Upper lobe of left lung (tissue), 6 donors: Measurements from ENCODE around the gene CD6. TPM values are rescaled to one million over a fixed set of nuclear protein-coding genes. Genes with fewer than 3 reads are reported as not detected.
"Not testable (repeated sequence)": the region's sequence is repeated elsewhere in the genome, so short reads cannot be mapped to it uniquely, and the experiment has no call there.

Source experiments
- ATAC-seq, 2 donors: fragments of 200-7000 bp; cut with Tn5 transposase; one replicate each; pipeline ENCODE4 v1.9.1; 2022; ENCODE audit warnings: mild to moderate bottlenecking in 2 of 2, moderate library complexity in 2 of 2; ENCODE audit not compliant: low FRiP score in 2 of 2
- DNase-seq, 2 donors: peaks; one replicate each; pipeline ENCODE4 v3.0.0-alpha.2; 2019 to 2020
- H3K27ac ChIP-seq, 4 donors: fragments of 200-600 bp; sonication (generic); one replicate each; pipeline ENCODE4 v1.5.1; 2016 to 2019
- H3K27me3 ChIP-seq, 4 donors: fragments of 200-600 bp; sonication (generic); one replicate each; pipeline ENCODE4 v1.5.1; 2017 to 2019
- H3K36me3 ChIP-seq, 4 donors: fragments of 200-600 bp; sonication (generic); one replicate each; pipeline ENCODE4 v1.5.1; 2016 to 2019
- H3K4me1 ChIP-seq, 4 donors: fragments of 200-600 bp; sonication (generic); one replicate each; pipeline ENCODE4 v1.5.1; 2018 to 2019
- H3K4me3 ChIP-seq, 4 donors: fragments of 200-600 bp; sonication (generic); one replicate each; pipeline ENCODE4 v1.5.1; 2017 to 2019; ENCODE audit warnings: mild to moderate bottlenecking in 2 of 4, moderate library complexity in 1 of 4
- H3K9me3 ChIP-seq, 4 donors: fragments of 200-600 bp; sonication (generic); one replicate each; pipeline ENCODE4 v1.5.1; 2018 to 2019
- CTCF ChIP-seq, 6 experiments: fragments of 450-650 bp in 4 of 6; fragments of 200-600 bp in 2 of 6; sonication (generic) in 2 of 6; IDR thresholded peaks; one replicate each; pipeline ENCODE4 v1.5.1; 2016 to 2019; ENCODE audit warnings: antibody characterized with exemption in 6 of 6
- EP300 ChIP-seq, 4 donors: sonication (generic); formaldehyde crosslinking; IDR thresholded peaks; one replicate each; pipeline ENCODE4 v1.5.1; 2017; ENCODE audit warnings: antibody characterized with exemption in 4 of 4, control low read depth in 2 of 4
- POLR2A ChIP-seq, 4 donors: fragments of 450-650 bp; IDR thresholded peaks; one replicate each; pipeline ENCODE4 v1.5.1; 2016 to 2017; ENCODE audit warnings: antibody characterized with exemption in 4 of 4, mild to moderate bottlenecking in 2 of 4
- POLR2AphosphoS5 ChIP-seq, 2 donors: sonication (generic); formaldehyde crosslinking; IDR thresholded peaks; one replicate each; pipeline ENCODE4 v1.5.1; 2017; ENCODE audit warnings: antibody characterized with exemption in 2 of 2
- WGBS, 2 donors: methylation state at CpG; one replicate each; pipeline ENCODE4 v1.1.5; 2017 to 2018; 5-methylcytosine and 5-hydroxymethylcytosine counted together
- total RNA-seq, 6 donors: library from RNA; depleted of rRNA in 4 of 6; stranded (reverse); fragments of >200 nt in 4 of 6; gene quantifications; one replicate each; pipeline versions ENCODE4 v1.1.0 to v1.2.1, GENCODE V29; 2016 to 2021
- donor health status: DM: no; HTN: no; CAD: no; lungs with moderate emphysema.
- donor health status: DM: no; HTN: yes; CAD: no; lungs with severe emphysema.

CD6 gene
- total RNA-seq, 6 donors from 2014 or later = 3.8 to 27.2 (median 5.3) TPM

- no peak for TF ChIP-seq EP300 (IDR thresholded peaks at IDR 0.05)
- no peak for TF ChIP-seq CTCF (IDR thresholded peaks at IDR 0.05)
- no peak for TF ChIP-seq POLR2AphosphoS5 (IDR thresholded peaks at IDR 0.05)
- TF ChIP-seq POLR2A (IDR thresholded peaks at IDR 0.05) = no peak
- Histone ChIP-seq H3K9me3 (peaks cover 0 to 4% (median 0%) of the 10 kb centered on the region in 4 donors), H3K4me3 (no peak overlapping the region), H3K27me3 (no peaks in the 10 kb centered on the region), H3K36me3 (no peaks in the 10 kb centered on the region), H3K27ac (no peak overlapping the region), H3K4me1 (peaks cover 0 to 7% (median 2%) of the 10 kb centered on the region in 4 donors)
- DNase-seq (no peak), ATAC-seq (no peak)
- 79 to 86% methylated on average over 2 to 5 of the region's 5 CpGs for WGBS, 2 donors
Observed at GRCh38 chr11:60970890-60971289, 590 bp upstream of the CD6 start.

- Histone ChIP-seq H3K4me3 (peak overlapping the region in 3 of 4 donors; percentile 23 to 36 (median 34)), H3K27me3 (no peaks in the 10 kb centered on the region), H3K4me1 (peaks cover 0 to 7% (median 2%) of the 10 kb centered on the region in 4 donors), H3K9me3 (peaks cover 0 to 4% (median 0%) of the 10 kb centered on the region in 4 donors), H3K27ac (peak overlapping the region in 2 of 4 donors; percentile 66 to 72), H3K36me3 (no peaks in the 10 kb centered on the region)
- WGBS, 2 donors = 77 to 85% methylated on average over 9 to 15 of the region's 15 CpGs
- TF ChIP-seq EP300 (IDR thresholded peaks at IDR 0.05) (no peak), CTCF (IDR thresholded peaks at IDR 0.05) (no peak), POLR2AphosphoS5 (IDR thresholded peaks at IDR 0.05) (no peak), POLR2A (IDR thresholded peaks at IDR 0.05) (no peak)
- ATAC-seq = no peak
- DNase-seq = no peak
Observed at GRCh38 chr11:60972182-60973030, 926 bp downstream of the CD6 start.

GRCh38 chr11:60973699-60974098 is 2.2 kb downstream of the CD6 start:
- H3K36me3 ChIP-seq = no peaks in the 10 kb centered on the region
- no peak overlapping the region for H3K4me3 ChIP-seq
- H3K9me3 ChIP-seq = no peaks in the 10 kb centered on the region
- peaks cover 0 to 7% (median 2%) of the 10 kb centered on the region in 4 donors for H3K4me1 ChIP-seq
- no peak for TF ChIP-seq CTCF (IDR thresholded peaks at IDR 0.05)
- no peak for TF ChIP-seq EP300 (IDR thresholded peaks at IDR 0.05)
- TF ChIP-seq POLR2A (IDR thresholded peaks at IDR 0.05) = no peak
- no peak for TF ChIP-seq POLR2AphosphoS5 (IDR thresholded peaks at IDR 0.05)
- no peaks in the 10 kb centered on the region for H3K27me3 ChIP-seq
- ATAC-seq (no peak), DNase-seq (no peak)
- 82 to 91% methylated on average over 6 of the region's 6 CpGs for WGBS, 2 donors
- peak overlapping the region in 1 of 4 donors; percentile 10 for H3K27ac ChIP-seq

- 86 to 94% methylated on average over 13 of the region's 13 CpGs for WGBS, 2 donors
- ATAC-seq, H3K27me3 ChIP-seq, H3K27ac ChIP-seq, H3K9me3 ChIP-seq, DNase-seq, H3K4me3 ChIP-seq, H3K4me1 ChIP-seq, H3K36me3 ChIP-seq: not testable (repeated sequence)
Observed at GRCh38 chr11:60974316-60974715, 2.8 kb downstream of the CD6 start.

GRCh38 chr11:60974726-60975125 is 3.2 kb downstream of the CD6 start:
- no peak for DNase-seq

More at GRCh38 chr11:60974726-60975125, 3.2 kb downstream of the CD6 start:
- no peak for ATAC-seq
- 97% methylated on average over 6 of the region's 6 CpGs for WGBS, 2 donors
- Histone ChIP-seq H3K9me3 (no peaks in the 10 kb centered on the region), H3K4me1 (peaks cover 0 to 7% (median 2%) of the 10 kb centered on the region in 4 donors), H3K27ac (no peak overlapping the region), H3K4me3 (no peak overlapping the region), H3K27me3 (no peaks in the 10 kb centered on the region), H3K36me3 (no peaks in the 10 kb centered on the region)
- TF ChIP-seq POLR2AphosphoS5 (IDR thresholded peaks at IDR 0.05) (no peak), CTCF (IDR thresholded peaks at IDR 0.05) (no peak)
